HL-60 (cell line): ENCODE measurements around the gene SPNS3.

Source experiments
- DNase-seq, 2 experiments: peaks; one replicate each; pipeline ENCODE4 v3.0.0-alpha.2; 2010 to 2020; ENCODE audit warnings: low read depth in 1 of 2, low spot score in 1 of 2
- H3K27ac ChIP-seq: fragments of 250-450 bp; sonication (Bioruptor Pico); replicated peaks from 2 replicates; pipeline ENCODE4 v1.5.1; 2020; ENCODE audit warnings: mild to moderate bottlenecking, moderate library complexity
- H3K27me3 ChIP-seq: fragments of 250-450 bp; sonication (Bioruptor Pico); 2 replicates; pipeline ENCODE4 v1.5.1; 2021; ENCODE audit warnings: mild to moderate bottlenecking, moderate library complexity; ENCODE audit not compliant: insufficient read depth, poor library complexity, severe bottlenecking
- H3K4me3 ChIP-seq: replicated peaks from 2 replicates; pipeline ENCODE4 v1.5.1; 2011; ENCODE audit warnings: mild to moderate bottlenecking, control low read depth, low read length; ENCODE audit not compliant: insufficient read depth
- GABPA ChIP-seq: IDR thresholded peaks from 2 replicates; pipeline ENCODE4 v1.6.1; 2012; ENCODE audit warnings: low read depth
- POLR2AphosphoS5 ChIP-seq: IDR thresholded peaks from 2 replicates; pipeline ENCODE4 v1.6.1; 2012; ENCODE audit warnings: low read depth
- SPI1 ChIP-seq: IDR thresholded peaks from 2 replicates; pipeline ENCODE4 v1.6.1; 2012; ENCODE audit warnings: low read depth, mild to moderate bottlenecking, borderline replicate concordance
- TF ChIP-seq, protein P1 (sequence below): IDR thresholded peaks from 2 replicates; pipeline ENCODE4 v1.6.1; 2012; ENCODE audit warnings: low read depth; ENCODE audit not compliant: insufficient replicate concordance
- TF ChIP-seq, protein P2 (sequence below): IDR thresholded peaks from one replicate; pipeline ENCODE4 v1.5.1; 2011; ENCODE audit warnings: low read length, control low read depth, inconsistent platforms; ENCODE audit not compliant: insufficient read depth

SPNS3 gene

DNA sequence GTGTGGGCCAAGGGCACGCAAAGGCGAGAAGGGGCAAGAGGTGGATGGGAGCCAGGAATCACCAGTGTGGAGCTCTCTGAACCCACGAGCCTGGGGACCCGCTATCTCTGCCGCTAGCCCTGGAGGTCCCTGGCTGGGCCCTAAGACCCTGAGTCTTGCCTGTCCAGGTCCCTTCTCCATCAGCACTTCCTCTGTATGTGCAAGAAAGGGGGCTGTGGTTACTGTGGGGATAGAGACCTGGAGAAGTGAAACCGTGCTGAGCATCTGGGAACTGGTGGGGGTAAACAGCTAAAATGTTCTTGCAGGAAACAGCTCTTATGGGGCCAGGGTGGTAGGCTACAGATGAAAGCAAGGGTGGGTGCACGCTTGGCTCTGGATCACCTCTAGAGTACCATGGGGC lies 3.1 kb downstream of the SPNS3 start:
- peak overlapping the region; percentile 49 for H3K4me3 ChIP-seq
- DNase-seq: peak; percentile 38 to 59

DNA sequence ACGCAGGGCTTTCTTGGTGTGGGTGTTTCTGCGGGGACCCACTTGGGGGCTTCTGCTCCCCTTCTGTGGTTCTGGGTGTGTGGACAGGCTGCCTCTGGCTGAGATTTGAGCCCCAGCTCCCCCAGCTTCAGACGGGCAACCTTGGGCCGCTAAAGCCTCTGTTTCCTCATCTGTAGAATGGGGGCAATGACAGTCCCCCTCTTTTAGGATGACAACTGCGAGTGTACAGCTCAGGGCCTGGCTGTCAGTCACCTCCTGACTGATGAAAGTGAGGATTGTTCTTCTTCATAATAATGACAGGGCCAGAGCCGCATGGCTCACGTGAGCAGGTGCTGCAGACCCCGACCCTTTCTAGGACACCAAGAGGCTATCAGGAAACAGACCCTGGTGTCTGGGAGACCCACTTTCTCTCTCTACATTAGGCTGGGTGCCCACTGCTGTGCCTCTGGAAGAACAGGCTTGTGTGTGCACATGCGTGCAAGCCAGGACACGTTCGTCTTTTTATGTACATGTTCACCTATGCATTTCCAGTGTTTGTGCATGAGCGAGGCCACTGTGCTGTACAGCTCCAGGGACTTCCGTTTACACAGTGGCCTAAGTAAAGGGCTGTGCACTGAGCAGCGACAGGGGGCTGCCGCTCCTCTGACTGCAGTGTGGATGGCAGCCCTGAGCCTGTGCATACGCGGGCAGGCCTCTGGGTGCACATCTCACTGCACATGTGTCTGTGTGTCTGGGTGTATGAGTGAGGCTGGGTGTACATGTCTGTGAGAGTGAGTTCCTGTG lies 4.6 kb downstream of the SPNS3 start:
- TF ChIP-seq GABPA (no peak), SPI1 (no peak), POLR2AphosphoS5 (no peak)
- TF ChIP-seq, protein P1, sequence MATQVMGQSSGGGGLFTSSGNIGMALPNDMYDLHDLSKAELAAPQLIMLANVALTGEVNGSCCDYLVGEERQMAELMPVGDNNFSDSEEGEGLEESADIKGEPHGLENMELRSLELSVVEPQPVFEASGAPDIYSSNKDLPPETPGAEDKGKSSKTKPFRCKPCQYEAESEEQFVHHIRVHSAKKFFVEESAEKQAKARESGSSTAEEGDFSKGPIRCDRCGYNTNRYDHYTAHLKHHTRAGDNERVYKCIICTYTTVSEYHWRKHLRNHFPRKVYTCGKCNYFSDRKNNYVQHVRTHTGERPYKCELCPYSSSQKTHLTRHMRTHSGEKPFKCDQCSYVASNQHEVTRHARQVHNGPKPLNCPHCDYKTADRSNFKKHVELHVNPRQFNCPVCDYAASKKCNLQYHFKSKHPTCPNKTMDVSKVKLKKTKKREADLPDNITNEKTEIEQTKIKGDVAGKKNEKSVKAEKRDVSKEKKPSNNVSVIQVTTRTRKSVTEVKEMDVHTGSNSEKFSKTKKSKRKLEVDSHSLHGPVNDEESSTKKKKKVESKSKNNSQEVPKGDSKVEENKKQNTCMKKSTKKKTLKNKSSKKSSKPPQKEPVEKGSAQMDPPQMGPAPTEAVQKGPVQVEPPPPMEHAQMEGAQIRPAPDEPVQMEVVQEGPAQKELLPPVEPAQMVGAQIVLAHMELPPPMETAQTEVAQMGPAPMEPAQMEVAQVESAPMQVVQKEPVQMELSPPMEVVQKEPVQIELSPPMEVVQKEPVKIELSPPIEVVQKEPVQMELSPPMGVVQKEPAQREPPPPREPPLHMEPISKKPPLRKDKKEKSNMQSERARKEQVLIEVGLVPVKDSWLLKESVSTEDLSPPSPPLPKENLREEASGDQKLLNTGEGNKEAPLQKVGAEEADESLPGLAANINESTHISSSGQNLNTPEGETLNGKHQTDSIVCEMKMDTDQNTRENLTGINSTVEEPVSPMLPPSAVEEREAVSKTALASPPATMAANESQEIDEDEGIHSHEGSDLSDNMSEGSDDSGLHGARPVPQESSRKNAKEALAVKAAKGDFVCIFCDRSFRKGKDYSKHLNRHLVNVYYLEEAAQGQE: no peak
- TF ChIP-seq, protein P2, sequence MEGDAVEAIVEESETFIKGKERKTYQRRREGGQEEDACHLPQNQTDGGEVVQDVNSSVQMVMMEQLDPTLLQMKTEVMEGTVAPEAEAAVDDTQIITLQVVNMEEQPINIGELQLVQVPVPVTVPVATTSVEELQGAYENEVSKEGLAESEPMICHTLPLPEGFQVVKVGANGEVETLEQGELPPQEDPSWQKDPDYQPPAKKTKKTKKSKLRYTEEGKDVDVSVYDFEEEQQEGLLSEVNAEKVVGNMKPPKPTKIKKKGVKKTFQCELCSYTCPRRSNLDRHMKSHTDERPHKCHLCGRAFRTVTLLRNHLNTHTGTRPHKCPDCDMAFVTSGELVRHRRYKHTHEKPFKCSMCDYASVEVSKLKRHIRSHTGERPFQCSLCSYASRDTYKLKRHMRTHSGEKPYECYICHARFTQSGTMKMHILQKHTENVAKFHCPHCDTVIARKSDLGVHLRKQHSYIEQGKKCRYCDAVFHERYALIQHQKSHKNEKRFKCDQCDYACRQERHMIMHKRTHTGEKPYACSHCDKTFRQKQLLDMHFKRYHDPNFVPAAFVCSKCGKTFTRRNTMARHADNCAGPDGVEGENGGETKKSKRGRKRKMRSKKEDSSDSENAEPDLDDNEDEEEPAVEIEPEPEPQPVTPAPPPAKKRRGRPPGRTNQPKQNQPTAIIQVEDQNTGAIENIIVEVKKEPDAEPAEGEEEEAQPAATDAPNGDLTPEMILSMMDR: no peak
- Histone ChIP-seq H3K4me3 (peak overlapping the region; percentile 4), H3K27ac (peak overlapping the region; percentile 91), H3K27me3 (no peaks in the 10 kb centered on the region)
- no peak for DNase-seq

More for the DNA sequence above, 3.1 kb downstream of the SPNS3 start:
- no peaks in the 10 kb centered on the region for H3K27me3 ChIP-seq
- TF ChIP-seq SPI1: peak; percentile 76
- TF ChIP-seq, protein P2: no peak
- peak overlapping the region; percentile 91 for H3K27ac ChIP-seq

DNA sequence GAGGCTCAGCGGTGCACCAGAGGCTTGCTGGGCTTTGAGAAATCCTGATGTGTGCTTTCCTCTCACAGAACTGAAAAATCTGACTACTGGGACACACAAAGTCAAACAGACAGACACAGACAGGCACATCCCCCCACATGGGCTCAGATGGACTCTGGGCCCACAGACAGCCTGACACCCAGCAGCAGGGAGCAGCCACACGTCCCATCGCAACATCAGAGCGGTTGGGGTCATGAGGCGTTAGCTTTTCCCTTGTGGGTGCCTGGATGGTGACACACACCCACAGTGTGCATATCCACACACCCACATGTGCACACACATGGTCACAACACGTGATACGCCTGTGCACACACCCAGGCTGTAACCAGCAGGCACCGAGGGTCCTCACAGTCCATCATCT lies 6.3 kb downstream of the SPNS3 start:
- H3K4me3 ChIP-seq: no peak overlapping the region
- H3K27ac ChIP-seq: no peak overlapping the region
- no peak for DNase-seq
- no peak for TF ChIP-seq GABPA
- TF ChIP-seq POLR2AphosphoS5: no peak
- no peak for TF ChIP-seq SPI1
- TF ChIP-seq, protein P1: no peak
- no peaks in the 10 kb centered on the region for H3K27me3 ChIP-seq

DNA sequence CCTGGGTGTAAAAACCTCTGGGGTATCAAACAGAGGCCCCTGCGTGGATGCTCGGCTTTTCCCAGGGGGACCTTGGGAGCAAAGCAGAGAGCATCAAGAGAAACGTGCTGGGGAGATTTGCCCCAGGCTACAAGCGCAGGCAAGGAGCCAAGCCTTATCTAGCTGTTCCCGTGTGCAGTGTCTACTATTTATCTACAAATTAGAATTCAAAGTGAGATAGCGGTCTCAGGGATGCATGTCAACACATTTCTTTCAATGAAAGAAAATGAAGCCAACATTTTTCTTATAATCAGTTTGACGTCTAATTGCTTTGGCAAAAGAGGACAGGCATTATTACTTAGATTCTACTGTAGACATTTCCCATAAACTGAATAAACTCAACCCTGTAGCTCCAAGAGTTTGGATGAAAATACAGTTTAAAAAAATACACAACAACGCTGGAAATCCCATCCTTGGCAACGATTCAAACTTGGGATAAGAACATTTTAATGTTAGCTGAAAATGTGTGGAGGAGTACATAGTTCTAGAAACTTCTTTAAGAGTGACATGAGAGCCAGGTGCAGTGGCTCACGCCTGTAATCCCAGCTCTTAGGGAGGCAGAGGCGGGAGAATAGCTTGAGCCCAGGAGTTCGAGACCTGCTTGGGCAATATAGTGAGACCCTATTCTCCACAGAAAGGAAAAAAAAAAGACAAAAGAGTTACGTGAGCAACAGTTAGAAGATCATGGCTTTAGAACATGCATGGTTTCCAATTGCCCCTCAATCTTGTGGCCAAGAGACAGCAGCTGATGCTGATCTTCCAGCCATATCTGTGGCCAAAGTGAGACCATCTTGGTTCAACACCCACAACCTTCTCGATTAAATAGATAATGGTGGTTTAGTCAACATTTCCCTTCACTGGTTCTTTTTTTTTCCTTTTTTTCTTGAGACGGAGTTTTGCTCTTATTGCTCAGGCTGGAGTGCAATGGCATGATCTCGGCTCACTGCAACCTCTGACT lies 7.2 kb downstream of the SPNS3 start:
- Histone ChIP-seq H3K27me3 (no peaks in the 10 kb centered on the region), H3K27ac (no peak overlapping the region), H3K4me3 (no peak overlapping the region)
- TF ChIP-seq GABPA (no peak), SPI1 (no peak), POLR2AphosphoS5 (no peak)
- TF ChIP-seq, protein P1: no peak
- TF ChIP-seq, protein P2: no peak
- no peak for DNase-seq
